SU-DHL-6 (cell line): Measurements from ENCODE around the gene PPFIA2.

Experiments used
- CTCF ChIP-seq: fragments of 200-600 bp; sonication (generic); IDR thresholded peaks from one replicate; pipeline ENCODE4 v1.5.1; 2017; ENCODE audit warnings: antibody characterized with exemption, mild to moderate bottlenecking, low read length, moderate library complexity; ENCODE audit not compliant: insufficient read depth, poor library complexity, severe bottlenecking
- EZH2phosphoT487 ChIP-seq: fragments of 200-600 bp; sonication (generic), shearing (Covaris generic); conservative IDR thresholded peaks from 2 replicates; pipeline ENCODE4 v1.6.1; 2018; ENCODE audit warnings: mild to moderate bottlenecking, antibody characterized with exemption, low read length, moderate library complexity, mixed read lengths

GRCh38 chr12:81692008-81692407 lies 67.1 kb downstream of the PPFIA2 start:
- TF ChIP-seq CTCF (no peak), EZH2phosphoT487 (no peak)
